HG02571 (cell line): ENCODE data around the gene GORAB.

Experiments
- ATAC-seq: cut with Tn5 transposase; IDR thresholded peaks from one replicate; pipeline ENCODE4 v1.9.1; 2021; ENCODE audit warnings: mild to moderate bottlenecking, moderate library complexity; ENCODE audit not compliant: unreplicated experiment

GORAB gene

GRCh38 chr1:170537798-170538503 is 6.0 kb downstream of the GORAB start:
- no peak for ATAC-seq

GRCh38 chr1:170538687-170539086 is 6.7 kb downstream of the GORAB start:
- no peak for ATAC-seq

- ATAC-seq = no peak
These were observed 7.2 kb downstream of the GORAB start for GRCh38 chr1:170539154-170539553.

GRCh38 chr1:170544624-170545023 is 12.7 kb downstream of the GORAB start:
- ATAC-seq = no peak

GRCh38 chr1:170545476-170545875 is 13.5 kb downstream of the GORAB start:
- ATAC-seq = no peak

- ATAC-seq = no peak
These were observed 15.3 kb downstream of the GORAB start for GRCh38 chr1:170547255-170547654.

GRCh38 chr1:170548497-170548896 is 16.5 kb downstream of the GORAB start:
- no peak for ATAC-seq

GRCh38 chr1:170555370-170555769 is 23.4 kb downstream of the GORAB start:
- no peak for ATAC-seq

- no peak for ATAC-seq
These were observed 25.0 kb downstream of the GORAB start for GRCh38 chr1:170556917-170557316.

- ATAC-seq = no peak
These were observed 26.8 kb downstream of the GORAB start for GRCh38 chr1:170558731-170559130.

- no peak for ATAC-seq
These were observed 27.2 kb downstream of the GORAB start for GRCh38 chr1:170559166-170559565.

- no peak for ATAC-seq
These were observed 28.8 kb downstream of the GORAB start for GRCh38 chr1:170560681-170561285.

- ATAC-seq = no peak
These were observed 30.8 kb downstream of the GORAB start for GRCh38 chr1:170562646-170563338.

GRCh38 chr1:170567214-170567613 is 35.2 kb downstream of the GORAB start:
- ATAC-seq = no peak

GRCh38 chr1:170568197-170568596 is 36.2 kb downstream of the GORAB start:
- ATAC-seq = no peak

GRCh38 chr1:170576980-170577379 is 45.0 kb downstream of the GORAB start:
- no peak for ATAC-seq

GRCh38 chr1:170578359-170578758 is 46.4 kb downstream of the GORAB start:
- no peak for ATAC-seq

- no peak for ATAC-seq
These were observed 48.9 kb downstream of the GORAB start for GRCh38 chr1:170580636-170581440.

- no peak for ATAC-seq
These were observed 51.2 kb downstream of the GORAB start for GRCh38 chr1:170583186-170583585.

- ATAC-seq = no peak
These were observed 54.6 kb downstream of the GORAB start for GRCh38 chr1:170586321-170587252.
